ENCODE data around the gene KRTAP20-1.

GRCh38 chr21:30646904-30647414, 30.7 kb downstream of the KRTAP20-1 start:
- TF ChIP-seq NR2C2 (CRISPR knock-in tag; IDR thresholded peaks at IDR 0.05): no peak
- no peak for TF ChIP-seq CTCF (IDR thresholded peaks at IDR 0.05)
- TF ChIP-seq ESRRA (CRISPR knock-in tag; IDR thresholded peaks at IDR 0.05; ENCODE audit: borderline replicate concordance): no peak
- TF ChIP-seq CREB1 (CRISPR knock-in tag; IDR thresholded peaks at IDR 0.05): no peak
- TF ChIP-seq TP53 (CRISPR knock-in tag; IDR thresholded peaks at IDR 0.05): no peak
- no peak for TF ChIP-seq ZNF532 (CRISPR knock-in tag; IDR thresholded peaks at IDR 0.05; ENCODE audit: borderline replicate concordance)
- no peak for TF ChIP-seq ETV6 (CRISPR knock-in tag; IDR thresholded peaks at IDR 0.05)
- no peak for TF ChIP-seq MLX (CRISPR knock-in tag; IDR thresholded peaks at IDR 0.05)
- TF ChIP-seq ZBTB43 (CRISPR knock-in tag; IDR thresholded peaks at IDR 0.05): no peak
- no peak for TF ChIP-seq GRHL2 (CRISPR knock-in tag; IDR thresholded peaks at IDR 0.05; ENCODE audit: insufficient replicate concordance, severe bottlenecking)
- TF ChIP-seq TCF7 (CRISPR knock-in tag; IDR thresholded peaks at IDR 0.05; ENCODE audit: low read depth): no peak
- TF ChIP-seq ZNF121 (CRISPR knock-in tag; IDR thresholded peaks at IDR 0.05): no peak
- no peak for TF ChIP-seq ZNF396 (CRISPR knock-in tag; IDR thresholded peaks at IDR 0.05; ENCODE audit: borderline replicate concordance)
- no peak for TF ChIP-seq PRDM15 (CRISPR knock-in tag; IDR thresholded peaks at IDR 0.05)

Data from WTC11 (cell line).